HEK293 (cell line): ENCODE measurements around the gene DHDH.

Experiments used
- CTCF ChIA-PET: fragments of 350-600 bp; formaldehyde crosslinking; extraction: SDS; loops from one replicate; lab custom pipeline; 2021; ENCODE audit warnings: antibody characterized with exemption; lab: Yijun Ruan, JAX
- POLR2A ChIA-PET: fragments of 300-600 bp; formaldehyde crosslinking; extraction: SDS; loops from one replicate; lab custom pipeline; 2020; ENCODE audit warnings: antibody characterized with exemption, inconsistent platforms; lab: Yijun Ruan, JAX
- H3K27ac ChIP-seq: fragments of 200-500 bp; sonication (Bioruptor generic); 2 replicates; pipeline ENCODE4 v1.5.1; 2014; ENCODE audit warnings: low read depth, low read length, control low read depth, inconsistent platforms; ENCODE audit errors: extremely low read depth
- H3K36me3 ChIP-seq, 2 experiments: fragments of 200-500 bp in 1 of 2; sonication (Bioruptor generic) in 1 of 2; 1 replicate in 1 of 2; 2 replicates in 1 of 2; pipeline ENCODE4 v1.5.1; 2014 to 2017; ENCODE audit warnings: inconsistent platforms in 2 of 2, low read length in 2 of 2; ENCODE audit not compliant: control insufficient read depth in 2 of 2, insufficient read depth in 1 of 2
- H3K4me1 ChIP-seq: fragments of 200-500 bp; sonication (Bioruptor generic); 2 replicates; pipeline ENCODE4 v1.5.1; 2014; ENCODE audit warnings: mild to moderate bottlenecking, low read length, inconsistent platforms; ENCODE audit not compliant: control insufficient read depth, insufficient read depth
- H3K4me3 ChIP-seq: 2 replicates; pipeline ENCODE4 v1.5.1; 2011; ENCODE audit warnings: low read depth, mild to moderate bottlenecking, control low read depth, low read length, moderate library complexity
- H3K9me3 ChIP-seq: fragments of 200-500 bp; sonication (Bioruptor generic); 2 replicates; pipeline ENCODE4 v1.5.1; 2014; ENCODE audit warnings: low read depth, low read length, inconsistent platforms; ENCODE audit not compliant: control insufficient read depth, insufficient read depth
- BCL11A ChIP-seq: fragments of 450-650 bp; formaldehyde crosslinking; IDR thresholded peaks from 2 replicates; pipeline ENCODE4 v1.5.1; 2016; ENCODE audit warnings: low read depth, missing biosample characterization, missing genetic modification characterization
- BCL11B ChIP-seq: fragments of 450-650 bp; formaldehyde crosslinking; IDR thresholded peaks from 2 replicates; pipeline ENCODE4 v1.5.1; 2016; ENCODE audit warnings: low read depth, missing biosample characterization, missing genetic modification characterization
- EGR2 ChIP-seq: fragments of 450-650 bp; formaldehyde crosslinking; IDR thresholded peaks from 2 replicates; pipeline ENCODE4 v1.5.1; 2016; ENCODE audit warnings: low read depth, missing biosample characterization, missing genetic modification characterization
- GLIS1 ChIP-seq: fragments of 450-650 bp; formaldehyde crosslinking; IDR thresholded peaks from 2 replicates; pipeline ENCODE4 v1.5.1; 2016; ENCODE audit warnings: missing biosample characterization, missing genetic modification characterization
- SP2 ChIP-seq: fragments of 450-650 bp; formaldehyde crosslinking; IDR thresholded peaks from 2 replicates; pipeline ENCODE4 v1.5.1; 2016; ENCODE audit warnings: missing biosample characterization, missing genetic modification characterization
- WT1 ChIP-seq: fragments of 450-650 bp; formaldehyde crosslinking; IDR thresholded peaks from 2 replicates; pipeline ENCODE4 v1.5.1; 2016; ENCODE audit warnings: missing biosample characterization, missing genetic modification characterization
- ZBTB48 ChIP-seq: fragments of 450-650 bp; formaldehyde crosslinking; IDR thresholded peaks from 2 replicates; pipeline ENCODE4 v1.5.1; 2016; ENCODE audit warnings: missing biosample characterization, missing genetic modification characterization
- ZBTB49 ChIP-seq: fragments of 450-650 bp; formaldehyde crosslinking; IDR thresholded peaks from 2 replicates; pipeline ENCODE4 v1.5.1; 2016; ENCODE audit warnings: missing biosample characterization, missing genetic modification characterization, low read depth
- ZBTB6 ChIP-seq: fragments of 450-650 bp; formaldehyde crosslinking; IDR thresholded peaks from 2 replicates; pipeline ENCODE4 v1.5.1; 2017; ENCODE audit warnings: missing biosample characterization, missing genetic modification characterization
- ZFHX2 ChIP-seq: fragments of 450-650 bp; formaldehyde crosslinking; conservative IDR thresholded peaks from 2 replicates; pipeline ENCODE4 v1.5.1; 2016; ENCODE audit warnings: missing biosample characterization, missing genetic modification characterization
- ZIC2 ChIP-seq: fragments of 450-650 bp; formaldehyde crosslinking; IDR thresholded peaks from 2 replicates; pipeline ENCODE4 v1.5.1; 2016; ENCODE audit warnings: missing biosample characterization, missing genetic modification characterization
- ZNF121 ChIP-seq: fragments of 450-650 bp; formaldehyde crosslinking; IDR thresholded peaks from 2 replicates; pipeline ENCODE4 v1.5.1; 2016; ENCODE audit warnings: missing biosample characterization, missing genetic modification characterization
- ZNF132 ChIP-seq: fragments of 450-650 bp; formaldehyde crosslinking; IDR thresholded peaks from 2 replicates; pipeline ENCODE4 v1.5.1; 2017; ENCODE audit warnings: missing biosample characterization, missing genetic modification characterization, borderline replicate concordance
- ZNF416 ChIP-seq: fragments of 450-650 bp; formaldehyde crosslinking; IDR thresholded peaks from 2 replicates; pipeline ENCODE4 v1.5.1; 2016; ENCODE audit warnings: missing biosample characterization, missing genetic modification characterization
- ZNF449 ChIP-seq: fragments of 450-650 bp; formaldehyde crosslinking; IDR thresholded peaks from 2 replicates; pipeline ENCODE4 v1.5.1; 2017; ENCODE audit warnings: missing biosample characterization, mild to moderate bottlenecking, missing genetic modification characterization, moderate library complexity
- ZNF521 ChIP-seq: fragments of 450-650 bp; formaldehyde crosslinking; IDR thresholded peaks from 2 replicates; pipeline ENCODE4 v1.5.1; 2017; ENCODE audit warnings: missing biosample characterization, mild to moderate bottlenecking, missing genetic modification characterization
- ZNF623 ChIP-seq: fragments of 450-650 bp; formaldehyde crosslinking; IDR thresholded peaks from 2 replicates; pipeline ENCODE4 v1.5.1; 2016; ENCODE audit warnings: missing biosample characterization, missing genetic modification characterization
- ZNF645 ChIP-seq: fragments of 450-650 bp; formaldehyde crosslinking; IDR thresholded peaks from 2 replicates; pipeline ENCODE4; 2016; ENCODE audit warnings: missing biosample characterization, missing genetic modification characterization
- ZNF785 ChIP-seq: fragments of 450-650 bp; formaldehyde crosslinking; IDR thresholded peaks from 2 replicates; pipeline ENCODE4 v1.5.1; 2016; ENCODE audit warnings: missing biosample characterization, missing genetic modification characterization
- ZXDB ChIP-seq: fragments of 450-650 bp; formaldehyde crosslinking; IDR thresholded peaks from 2 replicates; pipeline ENCODE4 v1.5.1; 2016; ENCODE audit warnings: missing biosample characterization, missing genetic modification characterization

Gene DHDH

GRCh38 chr19:48961051-48961649, 27.7 kb downstream of the DHDH start:
- CTCF ChIA-PET = interaction anchor here (1.7 kb wide), 2 partner anchors 9 to 19 kb away, joined by 5 to 10 read pairs; no protein-coding TSS in a partner anchor
- TF ChIP-seq ZXDB (peak; percentile 26; the same call in 1 of the 2 replicates), WT1 (tag by site-specific recombination) (no peak), ZIC2 (tag by site-specific recombination) (no peak), ZBTB6 (peak; percentile 14; the same call in 1 of the 2 replicates), ZNF623 (tag by site-specific recombination) (no peak), EGR2 (tag by site-specific recombination) (peak; percentile 59), SP2 (peak; percentile 43), ZBTB48 (tag by site-specific recombination) (no peak), BCL11A (tag by site-specific recombination) (peak; percentile 84), GLIS1 (tag by site-specific recombination) (0 out of 2 replicates have a peak, but pooled peaks have one; percentile 19), BCL11B (tag by site-specific recombination) (peak; percentile 95), ZFHX2 (tag by site-specific recombination) (peak; percentile 73), ZNF449 (tag by site-specific recombination) (no peak), ZNF416 (no peak), ZNF121 (peak; percentile 91)
- H3K4me3 ChIP-seq = no peak overlapping the region
- peaks cover 22 to 34% of the 10 kb centered on the region in 2 experiments; a peak in 2 of 3 replicates for H3K36me3 ChIP-seq
- H3K27ac ChIP-seq = no peak overlapping the region
- H3K4me1 ChIP-seq = peaks cover 16% of the 10 kb centered on the region
- H3K9me3 ChIP-seq = no peaks in the 10 kb centered on the region
- POLR2A ChIA-PET = interaction anchor here (0.6 to 2.7 kb wide), 4 partner anchors 9 to 134 kb away, joined by 4 to 16 read pairs (median 6); partner anchors contain the start of genes GYS1 and RUVBL2

GRCh38 chr19:48961673-48962028, 28.2 kb downstream of the DHDH start:
- POLR2A ChIA-PET = interaction anchor here (0.6 to 2.7 kb wide), 7 partner anchors 9 to 185 kb away, joined by 5 to 16 read pairs (median 6); partner anchors contain the start of genes GYS1, NUCB1, PPP1R15A and RUVBL2
- H3K27ac ChIP-seq = peak overlapping the region; percentile 16; the same call in 1 of the 2 replicates
- CTCF ChIA-PET = interaction anchor here (0.7 to 1.7 kb wide), 3 partner anchors 9 to 126 kb away, joined by 3 to 10 read pairs (median 5); partner anchors contain the start of gene HSD17B14

More at GRCh38 chr19:48961673-48962028, 28.2 kb downstream of the DHDH start:
- Histone ChIP-seq H3K4me3 (no peak overlapping the region), H3K4me1 (peaks cover 19% of the 10 kb centered on the region), H3K36me3 (peaks cover 19 to 36% of the 10 kb centered on the region in 2 experiments; a peak in 2 of 3 replicates), H3K9me3 (no peaks in the 10 kb centered on the region)
- no peak for TF ChIP-seq ZBTB49 (tag by site-specific recombination)
- TF ChIP-seq ZNF645 (tag by site-specific recombination) = no peak
- TF ChIP-seq ZNF132 (tag by site-specific recombination) = no peak
- TF ChIP-seq ZNF521 (tag by site-specific recombination) = no peak
- no peak for TF ChIP-seq ZNF785 (tag by site-specific recombination)
